ENCODE data around the gene RAB25.
A peak's percentile ranks its signal among the peaks of the same experiment; 100 is the strongest.

The RAB25 gene

GRCh38 chr1:156077430-156077760, 16.4 kb downstream of the RAB25 start:
- Histone ChIP-seq H2BK5ac (ENCODE audit: low read depth, low read length, poor library complexity, severe bottlenecking) (no peak overlapping the region), H2BK15ac (ENCODE audit: low read depth, poor library complexity, severe bottlenecking) (peak overlapping the region; percentile 57), H4K91ac (ENCODE audit: low read length) (no peak overlapping the region), H3K9ac (ENCODE audit: low read length) (no peak overlapping the region), H3K79me1 (replicated peaks; ENCODE audit: low read length, poor library complexity, severe bottlenecking) (peaks cover 36% of the 10 kb centered on the region), H3K4ac (ENCODE audit: low read depth in 1 of 2, low read length in 2 of 2) (peak overlapping the region in 1 of 2 experiments; percentile 20), H3K18ac (ENCODE audit: low read depth in 1 of 2, low read length in 2 of 2) (no peak overlapping the region), H3K14ac (ENCODE audit: low read length in 2 of 2) (no peak overlapping the region), H2AFZ (ENCODE audit: low read depth, low read length) (no peak overlapping the region), H3K4me3 (ENCODE audit: insufficient read depth in 1 of 2, low read depth in 1 of 2, low read length in 2 of 2) (no peak overlapping the region), H3K4me1 (ENCODE audit: control insufficient read depth, insufficient read depth, low read depth, low read length) (peaks cover 27% of the 10 kb centered on the region), H3K23ac (ENCODE audit: low read length in 2 of 2) (no peak overlapping the region), H3K9me3 (ENCODE audit: control insufficient read depth, low read length) (no peaks in the 10 kb centered on the region), H3K4me2 (ENCODE audit: low read length, poor library complexity, severe bottlenecking) (no peak overlapping the region), H4K8ac (ENCODE audit: low read length) (peak overlapping the region; percentile 45), H2AK5ac (ENCODE audit: low read length, severe bottlenecking) (no peak overlapping the region), H3K27ac (ENCODE audit: low read length, poor library complexity, severe bottlenecking) (no peak overlapping the region), H3K36me3 (ENCODE audit: control insufficient read depth in 1 of 2, insufficient read depth in 2 of 2, low read depth in 1 of 2, low read length in 2 of 2) (peaks cover 0 to 42% of the 10 kb centered on the region in 2 experiments), H2BK12ac (ENCODE audit: low read length in 2 of 2) (peak overlapping the region in 1 of 2 experiments; percentile 23), H2BK120ac (ENCODE audit: low read depth, low read length) (no peak overlapping the region), H3K27me3 (ENCODE audit: control insufficient read depth in 1 of 2, insufficient read depth in 1 of 2, low read length in 2 of 2) (peaks cover 0 to 4% of the 10 kb centered on the region in 2 experiments)
- no peak for DNase-seq
- WGBS = 80% methylated on average over 19 of the region's 19 CpGs

- DNase-seq = no peak
- peaks cover 0 to 33% of the 10 kb centered on the region in 2 experiments for H3K36me3 ChIP-seq (ENCODE audit: control insufficient read depth in 1 of 2, insufficient read depth in 2 of 2, low read depth in 1 of 2, low read length in 2 of 2)
- no peak overlapping the region for H3K18ac ChIP-seq (ENCODE audit: low read depth in 1 of 2, low read length in 2 of 2)
- H3K4me2 ChIP-seq (ENCODE audit: low read length, poor library complexity, severe bottlenecking) = peak overlapping the region; percentile 18
- peaks cover 0 to 4% of the 10 kb centered on the region in 2 experiments for H3K27me3 ChIP-seq (ENCODE audit: control insufficient read depth in 1 of 2, insufficient read depth in 1 of 2, low read length in 2 of 2)
- no peaks in the 10 kb centered on the region for H3K9me3 ChIP-seq (ENCODE audit: control insufficient read depth, low read length)
- H2AK5ac ChIP-seq (ENCODE audit: low read length, severe bottlenecking) = peak overlapping the region; percentile 53
- no peak overlapping the region for H3K9ac ChIP-seq (ENCODE audit: low read length)
- H4K91ac ChIP-seq (ENCODE audit: low read length) = no peak overlapping the region
- no peak overlapping the region for H3K4me3 ChIP-seq (ENCODE audit: insufficient read depth in 1 of 2, low read depth in 1 of 2, low read length in 2 of 2)
- no peak overlapping the region for H3K23ac ChIP-seq (ENCODE audit: low read length in 2 of 2)
- H3K14ac ChIP-seq (ENCODE audit: low read length in 2 of 2) = no peak overlapping the region
- 87% methylated on average over 5 of the region's 5 CpGs for WGBS
- no peak overlapping the region for H2AFZ ChIP-seq (ENCODE audit: low read depth, low read length)
- H2BK120ac ChIP-seq (ENCODE audit: low read depth, low read length) = no peak overlapping the region
- no peak overlapping the region for H2BK12ac ChIP-seq (ENCODE audit: low read length in 2 of 2)
- peaks cover 26% of the 10 kb centered on the region for H3K4me1 ChIP-seq (ENCODE audit: control insufficient read depth, insufficient read depth, low read depth, low read length)
- no peak overlapping the region for H3K27ac ChIP-seq (ENCODE audit: low read length, poor library complexity, severe bottlenecking)
- no peak overlapping the region for H2BK15ac ChIP-seq (ENCODE audit: low read depth, poor library complexity, severe bottlenecking)
- no peak overlapping the region for H4K8ac ChIP-seq (ENCODE audit: low read length)
- H2BK5ac ChIP-seq (ENCODE audit: low read depth, low read length, poor library complexity, severe bottlenecking) = no peak overlapping the region
- H3K4ac ChIP-seq (ENCODE audit: low read depth in 1 of 2, low read length in 2 of 2) = no peak overlapping the region
- peaks cover 30% of the 10 kb centered on the region for H3K79me1 ChIP-seq (replicated peaks; ENCODE audit: low read length, poor library complexity, severe bottlenecking)
Observed at GRCh38 chr1:156078728-156079127, 17.8 kb downstream of the RAB25 start.

- Histone ChIP-seq H3K27ac (ENCODE audit: low read length, poor library complexity, severe bottlenecking) (no peak overlapping the region), H2AK5ac (ENCODE audit: low read length, severe bottlenecking) (peak overlapping the region; percentile 29), H3K9ac (ENCODE audit: low read length) (no peak overlapping the region), H3K18ac (ENCODE audit: low read depth in 1 of 2, low read length in 2 of 2) (no peak overlapping the region), H3K4me2 (ENCODE audit: low read length, poor library complexity, severe bottlenecking) (peak overlapping the region; percentile 91), H2BK5ac (ENCODE audit: low read depth, low read length, poor library complexity, severe bottlenecking) (no peak overlapping the region), H3K79me1 (replicated peaks; ENCODE audit: low read length, poor library complexity, severe bottlenecking) (peaks cover 27% of the 10 kb centered on the region), H3K4me3 (ENCODE audit: insufficient read depth in 1 of 2, low read depth in 1 of 2, low read length in 2 of 2) (no peak overlapping the region), H3K36me3 (ENCODE audit: control insufficient read depth in 1 of 2, insufficient read depth in 2 of 2, low read depth in 1 of 2, low read length in 2 of 2) (peaks cover 0 to 28% of the 10 kb centered on the region in 2 experiments), H4K91ac (ENCODE audit: low read length) (no peak overlapping the region), H3K9me3 (ENCODE audit: control insufficient read depth, low read length) (no peaks in the 10 kb centered on the region), H2BK15ac (ENCODE audit: low read depth, poor library complexity, severe bottlenecking) (no peak overlapping the region), H4K8ac (ENCODE audit: low read length) (no peak overlapping the region), H2AFZ (ENCODE audit: low read depth, low read length) (no peak overlapping the region), H2BK12ac (ENCODE audit: low read length in 2 of 2) (no peak overlapping the region), H2BK120ac (ENCODE audit: low read depth, low read length) (no peak overlapping the region), H3K27me3 (ENCODE audit: control insufficient read depth in 1 of 2, insufficient read depth in 1 of 2, low read length in 2 of 2) (peaks cover 0 to 4% of the 10 kb centered on the region in 2 experiments), H3K4ac (ENCODE audit: low read depth in 1 of 2, low read length in 2 of 2) (no peak overlapping the region), H3K4me1 (ENCODE audit: control insufficient read depth, insufficient read depth, low read depth, low read length) (peaks cover 28% of the 10 kb centered on the region), H3K14ac (ENCODE audit: low read length in 2 of 2) (no peak overlapping the region), H3K23ac (ENCODE audit: low read length in 2 of 2) (no peak overlapping the region)
- 87% methylated on average over 5 of the region's 5 CpGs for WGBS
- no peak for DNase-seq
Observed at GRCh38 chr1:156079762-156080161, 18.8 kb downstream of the RAB25 start.

- Histone ChIP-seq H4K91ac (ENCODE audit: low read length) (no peak overlapping the region), H2AK5ac (ENCODE audit: low read length, severe bottlenecking) (peak overlapping the region; percentile 29), H3K18ac (ENCODE audit: low read depth in 1 of 2, low read length in 2 of 2) (peak overlapping the region in 1 of 2 experiments; percentile 13), H2BK15ac (ENCODE audit: low read depth, poor library complexity, severe bottlenecking) (peak overlapping the region; percentile 41), H3K9ac (ENCODE audit: low read length) (no peak overlapping the region), H3K4me1 (ENCODE audit: control insufficient read depth, insufficient read depth, low read depth, low read length) (peaks cover 32% of the 10 kb centered on the region), H4K8ac (ENCODE audit: low read length) (no peak overlapping the region), H3K4ac (ENCODE audit: low read depth in 1 of 2, low read length in 2 of 2) (peak overlapping the region in 1 of 2 experiments; percentile 83), H3K36me3 (ENCODE audit: control insufficient read depth in 1 of 2, insufficient read depth in 2 of 2, low read depth in 1 of 2, low read length in 2 of 2) (peaks cover 0 to 22% of the 10 kb centered on the region in 2 experiments), H3K4me2 (ENCODE audit: low read length, poor library complexity, severe bottlenecking) (peak overlapping the region; percentile 91), H2BK5ac (ENCODE audit: low read depth, low read length, poor library complexity, severe bottlenecking) (no peak overlapping the region), H3K9me3 (ENCODE audit: control insufficient read depth, low read length) (no peaks in the 10 kb centered on the region), H2BK120ac (ENCODE audit: low read depth, low read length) (no peak overlapping the region), H2AFZ (ENCODE audit: low read depth, low read length) (no peak overlapping the region), H3K79me1 (replicated peaks; ENCODE audit: low read length, poor library complexity, severe bottlenecking) (peaks cover 26% of the 10 kb centered on the region), H3K27me3 (ENCODE audit: control insufficient read depth in 1 of 2, insufficient read depth in 1 of 2, low read length in 2 of 2) (peaks cover 0 to 4% of the 10 kb centered on the region in 2 experiments), H2BK12ac (ENCODE audit: low read length in 2 of 2) (peak overlapping the region in 1 of 2 experiments; percentile 17), H3K14ac (ENCODE audit: low read length in 2 of 2) (no peak overlapping the region), H3K27ac (ENCODE audit: low read length, poor library complexity, severe bottlenecking) (no peak overlapping the region), H3K4me3 (ENCODE audit: insufficient read depth in 1 of 2, low read depth in 1 of 2, low read length in 2 of 2) (peak overlapping the region; percentile 76 to 83), H3K23ac (ENCODE audit: low read length in 2 of 2) (no peak overlapping the region)
- no peak for DNase-seq
- 8% methylated on average over 8 of the region's 8 CpGs for WGBS
Observed at GRCh38 chr1:156080241-156080862, 19.4 kb downstream of the RAB25 start.

All from mesenchymal stem cell (in vitro differentiated cells and primary cell).